Breast epithelium (tissue), 3 donors: ENCODE measurements around the gene TRMT2B.

ENCODE experiments used
- POLR2AphosphoS5 ChIP-seq, 3 donors: sonication (generic); formaldehyde crosslinking; IDR thresholded peaks; one replicate each; pipeline ENCODE4 v1.6.1; 2017; ENCODE audit warnings: antibody characterized with exemption in 3 of 3
- TF ChIP-seq, protein P1 (sequence below), 3 donors: fragments of 450-650 bp; IDR thresholded peaks; one replicate each; pipeline ENCODE4 v1.5.1; 2016 to 2017; ENCODE audit warnings: antibody characterized with exemption in 3 of 3, mild to moderate bottlenecking in 3 of 3, moderate library complexity in 3 of 3

DNA sequence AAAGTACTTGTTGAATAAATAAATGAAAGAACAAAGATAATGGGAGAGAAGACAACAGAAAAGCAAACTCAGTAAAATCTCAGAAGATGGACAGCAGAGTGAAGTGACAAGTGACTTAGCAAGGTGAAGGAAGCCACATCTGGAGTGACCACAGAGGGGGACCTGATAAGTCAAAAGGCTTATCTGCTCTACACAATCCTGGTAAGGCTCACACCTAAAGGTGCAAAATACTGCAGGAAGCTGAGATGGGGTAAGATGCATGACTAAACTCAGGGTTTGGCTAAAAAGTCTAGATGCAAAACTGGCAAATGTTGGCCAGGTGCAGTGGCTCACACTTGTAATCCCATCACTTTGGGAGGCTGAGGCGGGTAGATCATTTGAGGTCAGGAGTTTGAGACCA, 22.2 kb downstream of the TRMT2B start:
- TF ChIP-seq, protein P1, sequence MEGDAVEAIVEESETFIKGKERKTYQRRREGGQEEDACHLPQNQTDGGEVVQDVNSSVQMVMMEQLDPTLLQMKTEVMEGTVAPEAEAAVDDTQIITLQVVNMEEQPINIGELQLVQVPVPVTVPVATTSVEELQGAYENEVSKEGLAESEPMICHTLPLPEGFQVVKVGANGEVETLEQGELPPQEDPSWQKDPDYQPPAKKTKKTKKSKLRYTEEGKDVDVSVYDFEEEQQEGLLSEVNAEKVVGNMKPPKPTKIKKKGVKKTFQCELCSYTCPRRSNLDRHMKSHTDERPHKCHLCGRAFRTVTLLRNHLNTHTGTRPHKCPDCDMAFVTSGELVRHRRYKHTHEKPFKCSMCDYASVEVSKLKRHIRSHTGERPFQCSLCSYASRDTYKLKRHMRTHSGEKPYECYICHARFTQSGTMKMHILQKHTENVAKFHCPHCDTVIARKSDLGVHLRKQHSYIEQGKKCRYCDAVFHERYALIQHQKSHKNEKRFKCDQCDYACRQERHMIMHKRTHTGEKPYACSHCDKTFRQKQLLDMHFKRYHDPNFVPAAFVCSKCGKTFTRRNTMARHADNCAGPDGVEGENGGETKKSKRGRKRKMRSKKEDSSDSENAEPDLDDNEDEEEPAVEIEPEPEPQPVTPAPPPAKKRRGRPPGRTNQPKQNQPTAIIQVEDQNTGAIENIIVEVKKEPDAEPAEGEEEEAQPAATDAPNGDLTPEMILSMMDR (IDR thresholded peaks at IDR 0.05) = no peak
- no peak for TF ChIP-seq POLR2AphosphoS5 (IDR thresholded peaks at IDR 0.05)
